ENCODE data around the gene F2RL2. TPM values are rescaled to one million over a fixed set of nuclear protein-coding genes. Genes with fewer than 3 reads are reported as not detected.
"Not testable (repeated sequence)": the region's sequence is repeated elsewhere in the genome, so short reads cannot be mapped to it uniquely, and the experiment has no call there.

The F2RL2 gene
- total RNA-seq, 1 experiment from 2014 or later = 0.38 TPM

DNA sequence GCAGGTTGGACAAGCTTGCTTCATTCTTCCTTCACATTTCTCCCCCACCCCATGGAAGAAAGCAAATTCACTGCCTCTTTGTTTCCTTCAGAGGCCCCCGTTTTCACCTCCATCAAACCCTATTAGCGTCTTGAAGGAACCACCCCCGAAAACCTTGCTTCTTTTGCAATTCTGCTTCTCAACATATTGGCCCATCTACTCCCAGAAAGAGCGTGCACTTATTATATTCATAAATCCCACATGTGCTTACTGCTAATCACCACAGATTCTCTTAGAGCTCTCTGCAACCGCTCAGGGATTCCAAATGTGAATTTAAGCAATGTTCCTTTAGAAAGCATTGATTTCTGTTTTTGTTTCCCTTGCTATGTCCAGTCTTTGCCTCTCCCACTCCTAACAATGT, 1.1 kb downstream of the F2RL2 start:
- DNase-seq (ENCODE audit: low spot score) = no peak

GRCh38 chr5:76620166-76620565, 3.0 kb downstream of the F2RL2 start:
- no peak for DNase-seq (ENCODE audit: low spot score)

GRCh38 chr5:76617675-76618074, 5.5 kb downstream of the F2RL2 start:
- DNase-seq (ENCODE audit: low spot score) = no peak

DNA sequence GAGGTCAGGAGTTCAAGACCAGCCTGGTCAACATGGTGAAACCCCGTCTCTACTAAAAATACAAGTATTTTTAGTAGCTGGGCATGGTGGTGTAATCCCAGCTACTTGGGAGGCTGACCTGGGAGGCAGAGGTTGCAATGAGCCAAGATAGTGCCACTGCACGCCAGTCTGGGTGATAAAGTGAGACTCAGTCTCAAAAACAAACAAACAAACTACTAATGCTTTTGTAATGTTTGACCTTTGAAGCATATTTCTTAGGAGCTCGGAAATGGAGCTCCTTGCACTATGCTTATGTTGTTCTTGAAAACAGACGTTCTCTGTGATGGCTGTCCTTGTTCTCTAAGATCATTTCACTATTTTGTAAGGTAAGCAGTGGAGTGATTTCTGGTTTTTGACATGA, 6.0 kb downstream of the F2RL2 start:
- DNase-seq (ENCODE audit: low spot score) = no peak

DNA sequence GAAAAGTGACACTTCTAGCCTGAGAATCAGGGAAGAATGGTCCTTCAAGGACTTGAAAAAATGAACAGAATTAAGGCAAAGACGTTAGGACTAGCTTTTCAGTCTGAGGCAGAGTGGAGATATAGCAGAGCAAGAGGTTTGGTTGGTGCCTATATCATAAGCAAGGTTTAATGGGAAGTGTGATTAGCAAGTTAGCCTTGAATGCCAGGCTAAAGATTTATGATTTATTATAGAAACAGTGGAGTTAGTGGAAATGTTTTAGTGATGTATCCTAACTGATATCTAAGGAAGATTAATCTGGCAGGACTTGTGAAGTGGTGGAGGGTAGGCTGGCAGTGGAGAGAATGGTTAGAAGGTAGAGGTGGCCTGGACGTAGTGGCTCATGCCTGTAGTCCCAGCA, 7.0 kb downstream of the F2RL2 start:
- DNase-seq (ENCODE audit: low spot score) = no peak

DNA sequence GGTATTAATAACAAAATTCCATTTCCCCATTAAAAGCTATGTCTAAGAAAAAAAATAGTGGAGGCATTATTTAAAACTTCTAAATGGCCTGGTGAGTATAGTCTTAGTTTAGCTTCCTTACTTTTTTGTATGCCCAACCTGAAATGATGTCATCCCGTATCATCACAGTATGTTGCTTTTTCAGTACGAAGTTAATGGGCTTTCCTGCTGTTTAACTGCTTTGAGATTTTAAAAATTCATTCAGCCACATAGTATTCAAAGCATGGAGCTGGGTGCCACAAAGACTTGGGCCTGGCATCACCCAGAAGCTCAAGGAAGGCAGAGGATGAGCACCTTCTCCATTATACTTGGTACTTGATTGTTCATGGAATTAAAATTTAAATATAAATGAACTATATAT, 7.4 kb downstream of the F2RL2 start:
- DNase-seq (ENCODE audit: low spot score) = no peak

DNA sequence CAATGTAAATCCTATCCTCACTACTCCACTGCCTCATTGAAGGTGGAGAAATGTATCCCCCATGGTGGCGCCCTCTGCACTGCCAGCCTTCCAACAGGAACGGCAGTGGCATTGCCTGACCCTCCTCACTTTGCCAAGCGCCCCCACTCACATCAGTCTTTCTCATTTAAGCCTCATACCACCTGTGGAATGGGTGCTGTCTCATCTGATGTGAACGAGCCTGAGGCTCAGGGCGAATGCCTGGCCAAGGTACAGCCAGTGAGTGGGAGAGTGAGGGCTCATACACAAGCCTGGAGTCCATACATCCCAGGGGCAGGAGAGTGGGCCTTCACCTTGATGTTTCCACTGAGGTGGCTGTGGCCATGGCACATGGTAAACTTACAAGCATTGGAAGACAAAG, 10.3 kb downstream of the F2RL2 start:
- no peak for DNase-seq (ENCODE audit: low spot score)

- DNase-seq (ENCODE audit: low spot score) = no peak
Observed at GRCh38 chr5:76610196-76610595, 13.0 kb downstream of the F2RL2 start.

- DNase-seq (ENCODE audit: low spot score) = no peak
Observed at GRCh38 chr5:76608833-76609232, 14.4 kb downstream of the F2RL2 start.

GRCh38 chr5:76607353-76607871, 15.8 kb downstream of the F2RL2 start:
- DNase-seq (ENCODE audit: low spot score) = no peak

GRCh38 chr5:76606701-76607100, 16.5 kb downstream of the F2RL2 start:
- no peak for DNase-seq (ENCODE audit: low spot score)

DNA sequence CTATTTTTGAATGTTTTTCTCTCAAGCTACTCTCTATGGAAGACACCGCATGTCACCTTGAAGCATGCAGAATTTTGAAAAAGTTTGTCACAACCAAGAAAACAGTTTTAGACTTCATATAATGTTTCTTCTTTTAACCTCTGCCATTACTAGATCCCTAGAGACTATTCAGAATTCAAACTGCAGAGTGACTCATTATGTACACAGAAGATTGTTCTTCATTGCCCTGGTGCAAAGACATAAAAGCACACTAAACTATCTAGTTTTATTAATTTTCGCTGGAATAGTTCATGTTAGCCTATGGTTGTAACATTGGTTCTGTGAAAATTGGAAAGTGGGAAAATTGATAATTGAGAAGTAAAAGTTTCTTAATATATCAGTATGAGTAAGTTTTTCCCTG, 18.4 kb downstream of the F2RL2 start:
- peak; percentile 42 for DNase-seq (ENCODE audit: low spot score)

- not testable (repeated sequence) for DNase-seq (ENCODE audit: low spot score)
Observed at GRCh38 chr5:76603991-76604390, 19.2 kb downstream of the F2RL2 start.

DNA sequence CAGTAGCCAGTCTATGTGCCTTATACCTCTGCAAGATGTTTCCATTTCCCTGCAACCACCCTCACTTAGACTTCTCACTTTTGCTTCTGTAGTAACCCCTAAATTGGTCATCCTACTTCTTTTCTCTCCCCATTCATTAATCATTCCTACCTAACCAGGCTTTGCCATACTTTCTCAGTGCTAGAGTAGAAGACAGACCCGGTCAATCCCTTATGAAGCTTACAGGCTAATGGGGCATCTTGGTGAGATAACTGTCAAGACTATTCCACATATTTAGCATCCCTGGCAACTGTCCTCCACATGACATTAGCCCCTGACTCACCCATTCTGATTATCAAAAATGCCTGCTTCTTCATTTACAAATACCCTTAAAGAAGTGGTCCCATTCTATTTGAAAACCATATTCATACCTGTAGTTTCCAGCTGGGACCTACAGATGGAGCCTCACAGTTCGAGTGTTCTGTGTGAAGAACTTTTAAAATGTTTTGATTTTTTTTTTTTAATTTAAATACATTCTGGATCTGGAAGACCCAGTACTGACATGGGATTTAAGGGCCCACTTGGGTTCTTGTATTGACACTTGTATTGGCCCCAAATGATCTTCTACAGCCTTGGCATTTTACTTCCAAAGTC, 21.0 kb downstream of the F2RL2 start:
- no peak for DNase-seq (ENCODE audit: low spot score)

DNA sequence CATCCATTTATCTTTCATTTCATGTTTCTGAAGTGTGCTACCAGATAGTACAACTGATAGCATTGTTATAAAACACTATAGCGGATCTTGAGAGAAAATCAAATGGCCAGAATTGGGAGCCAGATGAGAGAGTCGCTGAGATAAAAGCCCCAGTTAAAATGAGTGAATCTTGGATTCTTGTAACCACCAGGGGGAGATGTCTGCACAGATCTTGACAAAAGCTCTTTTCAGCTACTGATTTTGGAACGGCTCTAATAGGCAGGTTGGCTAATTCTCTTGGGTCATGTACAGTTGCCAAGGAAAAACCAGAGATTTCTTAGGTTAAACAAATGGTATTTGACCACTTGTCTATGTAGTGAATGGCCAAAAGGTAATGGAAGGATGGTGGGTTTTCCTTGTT, 21.7 kb downstream of the F2RL2 start:
- peak; percentile 83 for DNase-seq (ENCODE audit: low spot score)

DNA sequence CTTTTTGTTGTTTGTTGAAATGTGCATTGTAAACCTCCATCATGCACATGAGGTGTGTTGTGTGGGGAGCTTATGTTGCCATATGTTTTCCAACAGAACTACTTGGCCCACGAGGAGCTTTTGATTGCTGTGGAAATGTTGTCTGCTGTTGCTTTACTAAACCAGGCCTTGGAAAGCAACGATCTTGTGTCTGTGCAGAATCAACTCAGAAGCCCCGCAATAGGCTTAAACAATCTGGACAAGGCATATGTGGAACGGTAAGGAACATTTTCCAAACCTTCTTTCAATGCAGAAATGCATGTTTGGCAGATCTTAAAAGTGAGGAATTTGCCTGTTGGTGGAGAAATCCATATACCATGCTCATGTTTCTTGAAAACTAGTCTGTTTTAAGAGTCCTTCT, 22.5 kb downstream of the F2RL2 start:
- DNase-seq (ENCODE audit: low spot score) = no peak

DNA sequence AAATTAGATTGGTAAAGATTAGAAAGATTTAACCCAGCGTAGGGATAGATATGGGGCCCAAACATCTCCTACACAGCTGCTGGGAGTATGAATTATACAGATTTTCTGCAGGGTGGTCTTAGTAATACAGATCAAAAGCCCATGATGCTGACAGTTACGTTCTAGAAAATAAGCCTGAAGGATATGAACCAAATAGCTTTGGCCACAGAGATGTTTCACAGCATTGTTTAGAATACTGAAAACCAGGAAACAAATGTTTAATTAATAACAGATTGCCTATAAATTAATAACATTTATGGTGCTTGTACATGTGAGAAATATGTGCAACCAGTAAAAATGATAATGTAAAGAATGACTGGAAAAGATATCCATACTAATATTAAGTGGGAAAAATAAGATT, 24.7 kb downstream of the F2RL2 start:
- no peak for DNase-seq (ENCODE audit: low spot score)

- DNase-seq (ENCODE audit: low spot score) = no peak
Observed at GRCh38 chr5:76595755-76596481, 27.3 kb downstream of the F2RL2 start.

GRCh38 chr5:76594107-76594506, 29.1 kb downstream of the F2RL2 start:
- no peak for DNase-seq (ENCODE audit: low spot score)

GRCh38 chr5:76592692-76593091, 30.5 kb downstream of the F2RL2 start:
- DNase-seq (ENCODE audit: low spot score) = no peak

DNA sequence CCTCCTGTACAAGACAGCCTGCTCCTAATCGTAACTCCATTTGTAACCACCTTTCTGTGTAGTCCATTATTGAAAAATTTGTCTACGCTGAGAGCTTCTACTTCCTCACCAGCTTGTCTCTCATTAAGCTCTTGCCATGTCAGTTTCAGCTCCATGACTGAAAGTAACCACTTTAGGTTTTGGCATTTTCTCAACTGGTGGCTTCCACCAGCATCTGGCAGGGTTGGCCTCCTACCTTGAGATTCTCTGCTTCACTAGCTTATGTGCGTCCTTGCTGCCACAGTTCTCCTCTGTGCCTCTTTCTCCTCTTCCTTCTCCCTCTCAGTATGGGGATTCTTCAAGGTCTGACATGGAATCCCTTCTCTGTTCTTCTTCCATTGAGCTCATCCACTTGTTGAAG, 31.8 kb downstream of the F2RL2 start:
- no peak for DNase-seq (ENCODE audit: low spot score)

- DNase-seq (ENCODE audit: low spot score) = no peak
Observed at GRCh38 chr5:76590027-76590426, 33.2 kb downstream of the F2RL2 start.

DNA sequence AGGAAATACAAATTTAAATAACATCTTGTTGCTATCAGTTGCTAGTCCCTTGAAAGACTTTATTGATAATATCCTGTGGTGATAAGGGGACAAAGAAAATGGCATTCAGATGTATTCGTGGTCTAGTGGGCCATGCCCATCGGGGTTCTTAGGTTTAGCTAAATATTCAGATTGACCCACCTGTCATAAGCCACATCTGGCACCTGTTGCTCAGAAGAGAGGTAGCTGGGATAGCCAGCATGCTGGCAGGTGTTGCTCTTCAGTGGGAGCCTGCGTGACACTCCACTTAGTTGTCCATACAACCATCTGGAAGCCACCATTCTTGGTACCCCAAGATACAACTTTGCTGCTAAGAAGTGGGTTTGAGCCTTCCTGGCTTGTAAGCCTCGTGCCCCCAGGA, 36.7 kb downstream of the F2RL2 start:
- DNase-seq (ENCODE audit: low spot score) = no peak

Data from HT-29 (cell line).